Glutamatergic neuron (in vitro differentiated cells): Measurements from ENCODE around the gene TOB2. TPM values are rescaled to one million over a fixed set of nuclear protein-coding genes. Genes with fewer than 3 reads are reported as not detected.

ENCODE experiments used
- DNase-seq: peaks from one replicate; pipeline ENCODE4 v3.0.0; 2022
- H3K27ac Mint-ChIP-seq: one replicate; pipeline ENCODE4 v1.8.0; 2020; ENCODE audit warnings: mild to moderate bottlenecking, mixed read lengths, inconsistent platforms; ENCODE audit not compliant: unreplicated experiment
- H3K27me3 Mint-ChIP-seq: one replicate; pipeline ENCODE4 v1.8.0; 2020; ENCODE audit warnings: mild to moderate bottlenecking, moderate library complexity, mixed read lengths, inconsistent platforms; ENCODE audit not compliant: unreplicated experiment
- H3K36me3 Mint-ChIP-seq: one replicate; pipeline ENCODE4 v1.8.0; 2020; ENCODE audit warnings: mild to moderate bottlenecking, mixed read lengths, inconsistent platforms; ENCODE audit not compliant: unreplicated experiment
- H3K4me1 Mint-ChIP-seq: one replicate; pipeline ENCODE4 v1.8.0; 2020; ENCODE audit warnings: mild to moderate bottlenecking, low read depth, mixed read lengths, inconsistent platforms; ENCODE audit not compliant: unreplicated experiment
- H3K4me3 Mint-ChIP-seq: one replicate; pipeline ENCODE4 v1.8.0; 2020; ENCODE audit warnings: mild to moderate bottlenecking, mixed read lengths, inconsistent platforms; ENCODE audit not compliant: unreplicated experiment
- H3K9me3 Mint-ChIP-seq: one replicate; pipeline ENCODE4 v1.8.0; 2020; ENCODE audit warnings: mild to moderate bottlenecking, moderate library complexity, mixed read lengths, inconsistent platforms; ENCODE audit not compliant: unreplicated experiment
- CTCF ChIP-seq: fragments of 200-600 bp; sonication (generic); IDR thresholded peaks from one replicate; pipeline ENCODE4 v1.5.0; 2021; ENCODE audit not compliant: partially characterized antibody, unreplicated experiment
- total RNA-seq: library from RNA; stranded (reverse); fragmentation: NEBNext Ultra II Directional; extraction: Animal tissue kit (Norgen Biotek cat#: 25700); gene quantifications from one replicate; pipeline ENCODE4 v1.2.1, GENCODE V29; 2021; ENCODE audit not compliant: unreplicated experiment

TOB2 gene
- total RNA-seq, 1 donor from 2014 or later, result 43.3 TPM

DNA sequence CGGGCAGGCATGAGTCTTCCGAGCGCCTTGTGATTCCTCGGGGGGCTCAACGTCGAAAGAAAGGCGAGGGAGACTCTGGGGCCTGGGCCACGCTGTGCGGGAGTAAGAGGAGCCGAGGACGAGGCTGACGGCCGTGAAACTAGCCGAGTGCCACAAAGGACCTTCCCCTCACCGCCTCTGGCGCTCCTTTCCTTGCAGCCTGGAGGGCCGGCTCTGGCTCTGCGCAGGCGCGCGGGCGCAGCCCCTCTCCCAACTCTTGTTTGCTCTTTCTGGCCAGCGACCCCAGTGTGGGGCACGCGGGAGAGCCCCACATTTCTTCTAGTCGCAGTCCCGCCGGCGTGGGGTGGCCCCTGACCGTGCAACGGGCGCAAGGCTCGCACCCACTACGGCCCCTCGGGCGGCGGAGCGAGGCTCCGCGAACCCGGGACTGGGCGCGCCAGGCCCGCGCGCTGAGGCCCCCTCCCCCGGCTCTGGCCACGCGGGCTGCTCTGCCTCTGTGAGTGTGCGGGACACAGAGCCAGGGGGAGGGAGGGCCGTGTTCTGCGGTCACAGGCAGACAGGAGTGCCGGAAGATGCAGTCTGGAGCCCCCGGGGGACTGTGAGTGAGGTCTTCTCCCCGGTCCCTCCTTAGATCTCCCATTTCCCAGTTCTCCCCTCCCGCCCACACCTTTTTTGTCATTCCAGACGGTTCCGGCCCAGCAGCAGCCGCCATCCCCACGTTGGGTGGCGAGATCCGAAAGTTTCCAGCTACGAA is 1.0 kb upstream of the TOB2 start:
- DNase-seq, result peak; percentile 85
- Mint-ChIP-seq H3K36me3 (no peaks in the 10 kb centered on the region), H3K9me3 (peaks cover 15% of the 10 kb centered on the region), H3K4me3 (peak overlapping the region; percentile 96), H3K27me3 (peaks cover 6% of the 10 kb centered on the region), H3K27ac (peak overlapping the region; percentile 99), H3K4me1 (peaks cover 12% of the 10 kb centered on the region)
- TF ChIP-seq CTCF, result no peak

- Mint-ChIP-seq H3K9me3 (peaks cover 15% of the 10 kb centered on the region), H3K27me3 (peaks cover 6% of the 10 kb centered on the region), H3K4me1 (peaks cover 14% of the 10 kb centered on the region), H3K4me3 (peak overlapping the region; percentile 92), H3K27ac (peak overlapping the region; percentile 92), H3K36me3 (no peaks in the 10 kb centered on the region)
- no peak for TF ChIP-seq CTCF
- DNase-seq, result no peak
Observed at GRCh38 chr22:41446057-41446501, 522 bp downstream of the TOB2 start.

- no peak for DNase-seq
- peaks cover 15% of the 10 kb centered on the region for H3K9me3 Mint-ChIP-seq
- peaks cover 6% of the 10 kb centered on the region for H3K27me3 Mint-ChIP-seq
- peak overlapping the region; percentile 92 for H3K4me3 Mint-ChIP-seq
- H3K27ac Mint-ChIP-seq, result peak overlapping the region; percentile 92
- H3K36me3 Mint-ChIP-seq, result no peaks in the 10 kb centered on the region
- TF ChIP-seq CTCF, result no peak
- H3K4me1 Mint-ChIP-seq, result peaks cover 14% of the 10 kb centered on the region
Observed at GRCh38 chr22:41445129-41446056, 1.2 kb downstream of the TOB2 start.

DNA sequence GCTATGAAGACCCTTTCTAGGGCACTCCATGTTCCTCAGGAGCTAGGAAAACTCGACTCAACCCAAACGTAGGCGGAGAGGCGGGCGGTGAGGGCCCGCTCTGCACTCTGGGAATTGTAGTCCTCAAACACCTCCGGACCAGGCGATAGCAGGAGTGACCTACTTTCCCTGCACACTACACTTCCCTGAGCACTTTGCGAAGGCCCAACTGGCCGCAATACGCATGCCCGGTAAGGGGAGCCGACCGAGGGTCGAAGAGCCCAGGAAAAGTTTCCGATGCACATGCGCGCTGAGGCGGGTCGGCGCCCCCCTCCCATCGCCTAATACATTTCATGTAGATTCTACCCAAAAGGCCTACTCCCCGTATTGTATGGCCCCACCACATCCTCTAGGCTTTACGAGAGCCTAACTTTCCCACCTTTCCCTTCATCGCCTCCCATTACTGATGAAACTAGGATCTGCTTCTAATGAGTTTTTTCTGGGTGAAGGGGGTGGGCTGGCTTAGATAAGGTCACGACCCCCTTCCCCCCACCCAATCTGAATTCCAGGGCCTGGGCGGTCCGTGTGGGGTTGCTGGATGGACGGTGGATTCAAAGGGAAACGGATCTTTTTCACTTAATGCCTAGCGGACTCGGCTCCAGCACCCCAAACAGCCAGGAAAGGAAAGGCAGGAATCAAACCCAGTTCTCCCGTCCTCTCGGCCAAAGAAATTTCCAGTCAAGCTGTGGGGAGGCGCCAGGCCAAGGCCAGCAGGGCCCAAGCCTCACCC is 2.1 kb downstream of the TOB2 start:
- H3K36me3 Mint-ChIP-seq, result no peaks in the 10 kb centered on the region
- peak overlapping the region; percentile 92 for H3K4me3 Mint-ChIP-seq
- H3K27ac Mint-ChIP-seq, result peak overlapping the region; percentile 92
- H3K27me3 Mint-ChIP-seq, result peaks cover 6% of the 10 kb centered on the region
- DNase-seq, result peak; percentile 97
- peaks cover 14% of the 10 kb centered on the region for H3K4me1 Mint-ChIP-seq
- H3K9me3 Mint-ChIP-seq, result peaks cover 15% of the 10 kb centered on the region
- TF ChIP-seq CTCF, result no peak
